ENCODE measurements around the gene LIG3.
"Not testable (repeated sequence)": the region's sequence is repeated elsewhere in the genome, so short reads cannot be mapped to it uniquely, and the experiment has no call there.

Gene LIG3

GRCh38 chr17:35000965-35001364 is 20.7 kb downstream of the LIG3 start:
- DNase-seq: not testable (repeated sequence)

GRCh38 chr17:35001549-35001948 is 21.2 kb downstream of the LIG3 start:
- no peak for DNase-seq

DNA sequence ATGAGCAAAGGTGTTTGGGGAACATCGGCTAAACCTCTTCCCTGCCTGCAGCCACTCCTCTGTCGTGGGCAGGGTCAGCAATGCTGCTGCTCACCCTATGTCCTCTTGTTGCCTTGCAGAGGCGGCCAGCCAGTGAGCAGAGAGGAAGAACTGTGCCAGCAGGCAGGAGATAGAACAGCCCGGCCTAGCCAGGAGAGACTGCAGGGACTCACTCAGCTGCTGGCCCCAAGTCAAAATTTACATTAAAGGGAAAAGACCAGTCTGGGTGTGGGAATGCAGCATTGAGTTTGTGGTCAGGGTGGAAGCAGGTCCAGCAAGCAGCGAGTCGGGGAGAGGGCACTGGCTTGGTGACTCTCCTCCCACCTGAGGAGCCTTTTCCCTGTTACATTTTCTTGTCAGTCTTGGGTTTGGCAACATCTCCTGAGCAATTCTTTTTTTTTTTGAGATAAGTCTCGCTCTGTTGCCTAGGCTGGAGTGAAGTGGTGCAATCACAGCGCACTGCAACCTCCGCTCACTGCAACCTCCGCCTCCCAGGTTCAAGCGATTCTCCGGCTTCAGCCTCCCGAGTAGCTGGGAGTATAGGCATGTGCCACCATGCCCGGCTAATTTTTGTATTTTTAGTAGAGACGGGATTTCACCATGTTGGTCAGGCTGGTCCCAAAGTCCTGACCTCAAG is 22.7 kb downstream of the LIG3 start:
- no peak for DNase-seq

DNA sequence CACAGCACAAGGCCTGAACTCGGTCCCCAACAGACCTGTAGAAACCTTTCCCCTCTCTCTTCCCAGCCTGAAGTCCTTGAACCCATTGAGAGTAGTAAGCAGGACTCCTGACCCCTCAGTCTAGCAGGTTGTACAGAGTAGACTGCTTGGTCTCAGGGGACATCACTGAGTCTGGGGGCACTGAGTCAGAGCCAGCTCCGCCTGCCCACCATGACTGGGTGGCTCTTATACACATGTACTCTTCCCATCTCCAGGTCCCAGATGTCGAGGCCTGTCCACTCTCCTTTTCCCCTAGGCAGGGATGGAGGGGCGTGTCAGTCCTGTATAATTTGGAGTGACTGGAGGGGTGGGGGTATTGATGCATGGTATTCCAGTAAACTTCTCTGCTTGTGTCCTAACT is 23.5 kb downstream of the LIG3 start:
- DNase-seq: no peak

DNA sequence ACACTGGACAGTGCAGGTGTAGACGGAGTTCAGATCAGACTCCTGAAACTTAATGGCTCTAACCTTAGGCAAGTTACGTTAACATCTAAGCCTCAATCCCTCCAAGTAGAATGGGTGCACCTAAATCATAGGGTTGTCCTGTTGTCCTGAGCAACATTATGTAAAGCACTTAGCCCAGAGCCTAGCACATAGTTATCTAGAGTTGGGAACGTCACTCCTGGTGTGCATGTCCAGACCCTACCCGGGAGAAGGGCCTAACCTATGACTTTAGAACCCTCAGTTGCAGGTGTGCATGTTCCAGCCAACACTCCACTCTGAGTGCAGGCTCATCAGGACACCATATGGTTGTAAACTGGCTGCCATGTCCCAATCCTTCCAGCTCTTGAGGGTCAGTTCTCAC is 26.0 kb downstream of the LIG3 start:
- no peak for DNase-seq

- no peak for DNase-seq
These were observed 26.6 kb downstream of the LIG3 start for GRCh38 chr17:35006961-35007360.

GRCh38 chr17:35010093-35010492 is 29.8 kb downstream of the LIG3 start:
- no peak for DNase-seq

GRCh38 chr17:35011671-35012216 is 31.4 kb downstream of the LIG3 start:
- no peak for DNase-seq

DNA sequence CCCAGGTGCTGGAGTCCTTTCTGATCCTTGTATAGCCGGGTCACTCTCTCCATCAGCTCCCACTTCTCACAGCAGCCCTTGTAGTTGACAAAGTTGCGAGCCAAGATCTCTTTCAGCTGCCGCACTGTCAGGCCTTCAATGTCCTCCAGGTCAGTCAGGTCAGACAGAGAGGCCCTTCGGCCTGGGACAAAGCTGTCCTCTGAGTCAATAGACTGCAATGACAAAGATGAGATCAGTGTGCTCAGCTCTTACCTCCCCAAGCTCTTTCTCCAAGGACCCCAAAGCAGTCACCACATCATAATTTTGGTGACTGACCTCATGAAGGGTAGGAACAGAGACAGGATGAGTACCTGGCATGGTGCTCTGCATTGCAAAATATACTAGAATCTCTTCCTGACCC is 36.1 kb downstream of the LIG3 start:
- DNase-seq: no peak

DNA sequence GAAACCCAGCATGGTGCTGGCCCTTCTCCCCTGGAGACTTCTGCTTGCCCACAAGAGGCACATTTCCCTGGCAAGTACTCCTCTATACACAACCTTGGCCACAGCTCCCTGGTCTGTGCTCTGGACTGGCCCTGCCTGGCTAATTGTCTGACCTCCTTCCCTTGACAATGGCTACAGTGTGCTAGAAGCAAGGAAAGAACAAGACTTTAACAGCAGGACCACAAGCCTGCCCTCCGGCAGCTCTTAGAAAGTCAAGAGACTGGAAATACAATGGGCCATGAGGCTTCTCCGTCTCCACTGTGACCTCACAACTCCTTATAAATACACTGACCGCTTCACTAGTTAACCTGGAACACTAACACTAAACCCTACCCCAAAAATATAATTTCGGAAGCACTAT is 36.7 kb downstream of the LIG3 start:
- no peak for DNase-seq

DNA sequence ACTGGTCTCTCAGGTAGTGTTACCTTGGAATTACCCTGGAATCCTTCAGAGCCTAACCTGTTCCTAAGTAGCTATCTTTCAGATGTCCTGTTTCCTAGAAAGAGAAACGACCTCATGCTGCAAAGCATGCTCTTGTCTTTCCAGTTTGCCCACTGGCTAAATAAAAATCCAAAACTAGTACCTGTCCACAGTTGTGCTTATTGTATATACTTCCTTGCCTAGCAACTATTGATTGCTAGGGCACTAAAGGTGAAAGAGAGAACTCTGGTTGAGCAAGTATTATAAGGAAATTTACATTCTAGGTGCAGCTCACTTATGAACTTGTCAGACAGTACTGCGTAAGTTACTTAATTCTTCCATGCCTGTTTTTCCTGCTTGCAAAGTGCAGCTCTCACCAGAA is 38.5 kb downstream of the LIG3 start:
- DNase-seq: no peak

GRCh38 chr17:35019386-35020179 is 39.3 kb downstream of the LIG3 start:
- DNase-seq: no peak

DNA sequence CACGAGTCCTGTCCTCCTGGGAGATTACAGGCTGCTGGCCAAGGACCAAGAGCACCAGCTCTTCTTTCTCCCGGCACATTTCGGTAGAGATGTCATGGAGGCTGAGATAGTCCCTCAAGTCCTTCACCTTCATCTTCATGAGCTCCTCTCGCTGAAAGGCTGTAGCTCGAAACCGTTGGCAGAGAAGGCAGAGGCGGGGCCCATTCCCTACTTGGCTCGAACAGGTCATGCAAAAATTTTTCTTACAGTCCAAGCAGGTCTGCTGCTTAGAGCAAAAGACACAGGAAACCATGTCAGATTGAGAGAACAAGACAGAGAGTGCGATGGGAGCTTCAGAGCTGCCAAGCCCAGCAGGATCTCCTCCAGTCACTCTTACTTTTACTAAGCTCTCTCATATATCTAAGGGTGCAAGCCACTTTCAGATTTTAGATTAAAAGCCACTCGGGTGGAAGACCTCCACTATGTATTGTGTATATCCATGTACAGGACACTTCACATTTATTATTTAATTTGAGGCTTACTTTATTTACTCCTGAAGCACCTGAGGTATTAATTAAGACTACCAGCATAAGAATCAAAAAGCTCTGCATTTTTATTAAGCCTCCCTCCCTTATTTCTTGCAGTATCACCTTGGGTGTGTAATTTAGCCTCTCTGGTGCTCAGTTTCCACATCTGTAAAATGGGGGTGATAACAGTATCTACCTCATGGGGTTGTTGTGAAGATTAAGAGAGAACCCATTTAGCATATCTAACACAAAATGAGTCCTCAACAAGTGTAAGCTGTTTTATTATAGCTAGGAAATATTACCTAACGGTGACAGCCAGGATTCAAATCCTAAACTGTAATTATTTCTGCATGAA is 41.4 kb downstream of the LIG3 start:
- DNase-seq: no peak

DNA sequence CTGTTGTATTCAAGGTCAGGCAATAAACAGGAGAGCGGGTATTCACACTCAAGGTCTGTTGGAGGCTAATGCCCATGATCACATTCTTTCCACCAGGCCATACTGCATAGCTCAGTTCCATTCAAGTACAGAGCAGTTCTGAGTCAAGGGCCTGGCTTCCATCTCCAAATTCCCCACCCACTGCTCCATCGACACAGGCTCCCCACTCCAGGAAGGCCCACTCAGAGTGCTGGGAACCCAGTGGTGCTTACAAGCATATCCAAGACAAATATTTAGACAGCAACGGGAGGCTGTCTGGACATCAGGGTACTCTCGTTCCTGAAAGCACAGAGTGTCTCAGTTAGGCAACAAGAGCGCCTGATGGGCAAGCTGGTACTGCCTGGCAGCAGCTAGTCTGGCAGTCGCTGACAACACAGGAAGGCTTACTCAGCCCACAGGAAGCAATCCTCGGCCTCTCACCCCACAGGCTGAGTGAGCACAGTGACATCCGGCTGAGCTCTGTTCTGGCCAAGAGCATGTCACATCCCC is 42.3 kb downstream of the LIG3 start:
- no peak for DNase-seq

- no peak for DNase-seq
These were observed 43.2 kb downstream of the LIG3 start for GRCh38 chr17:35023538-35023937.

- DNase-seq: no peak
These were observed 45.2 kb downstream of the LIG3 start for GRCh38 chr17:35025541-35025940.

DNA sequence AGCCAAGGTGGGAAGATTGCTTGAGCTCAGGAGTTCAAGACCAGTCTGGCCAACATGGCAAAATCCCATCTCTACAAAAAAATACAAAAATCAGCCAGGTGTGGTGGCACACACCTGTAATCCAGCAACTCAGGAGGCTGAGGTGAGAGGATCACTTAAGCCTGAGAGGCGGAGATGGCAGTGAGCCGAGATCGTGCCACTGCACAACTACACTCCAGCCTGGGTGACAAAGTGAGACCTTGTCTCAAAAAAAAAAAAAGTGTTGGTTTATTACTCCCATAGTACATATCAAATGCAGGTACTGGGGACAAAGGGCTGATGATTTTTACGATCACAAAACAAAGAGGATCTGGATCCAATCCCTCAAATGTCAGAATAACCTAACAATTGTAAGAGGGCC is 47.8 kb downstream of the LIG3 start:
- DNase-seq: not testable (repeated sequence)

- DNase-seq: no peak
These were observed 48.4 kb downstream of the LIG3 start for GRCh38 chr17:35028531-35029262.

GRCh38 chr17:35030780-35031179 is 50.5 kb downstream of the LIG3 start:
- no peak for DNase-seq

DNA sequence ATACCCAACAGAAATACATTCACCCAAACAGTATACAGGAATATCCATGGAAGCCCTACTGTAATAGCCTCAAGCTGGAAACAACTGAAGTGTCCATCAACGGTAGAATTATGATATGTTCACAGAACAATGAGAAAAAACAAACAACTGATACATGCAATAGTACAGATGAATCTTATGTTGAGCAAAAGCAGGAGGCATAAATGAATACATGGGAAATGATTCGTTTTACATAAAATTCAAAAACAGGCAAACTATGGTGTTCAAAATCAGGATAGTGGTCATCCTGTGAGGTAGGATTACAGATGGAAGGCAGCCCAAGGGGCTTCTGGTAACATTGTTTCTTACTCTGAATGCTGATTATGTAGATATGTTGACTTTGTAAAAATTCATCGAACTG is 58.1 kb downstream of the LIG3 start:
- DNase-seq: no peak

GRCh38 chr17:35041390-35041789 is 61.1 kb downstream of the LIG3 start:
- no peak for DNase-seq

- no peak for DNase-seq
These were observed 63.9 kb downstream of the LIG3 start for GRCh38 chr17:35044181-35044580.

Data from cortex of kidney (tissue), 1 donor.